Measurements from ENCODE around the gene SLC38A10. TPM values are rescaled to one million over a fixed set of nuclear protein-coding genes. Genes with fewer than 3 reads are reported as not detected.

SLC38A10 gene
- total RNA-seq, 1 experiment from 2014 or later: 43.8 TPM

- no peaks in the 10 kb centered on the region for H4K20me1 ChIP-seq (ENCODE audit: control insufficient read depth, insufficient read depth, insufficient read length)
- H3K23me2 ChIP-seq (ENCODE audit: insufficient read length, low read depth, low read length, poor library complexity, severe bottlenecking): no peaks in the 10 kb centered on the region
- H3K27ac Mint-ChIP-seq: peak overlapping the region in 1 of 3 experiments; percentile 70; a peak in 3 of 7 replicates
- no peak overlapping the region for H2BK5ac ChIP-seq (ENCODE audit: insufficient read length, low read length)
- H3K4me1 ChIP-seq (ENCODE audit: insufficient read depth, low read length): no peaks in the 10 kb centered on the region
- no CpG with 5 or more reads among the region's 28 CpGs for WGBS (ENCODE audit: extremely low coverage, insufficient read length, low lambda C conversion rate)
- H3K27me3 ChIP-seq (ENCODE audit: insufficient read depth, low read length): no peaks in the 10 kb centered on the region
- H3K27me3 Mint-ChIP-seq (ENCODE audit: low read depth): peaks cover 3% of the 10 kb centered on the region
- no peak overlapping the region for H2BK12ac ChIP-seq (ENCODE audit: insufficient read length, low read depth, low read length)
- H3K23ac ChIP-seq (ENCODE audit: insufficient read length, low read depth, low read length): no peak overlapping the region
- H2BK120ac ChIP-seq (ENCODE audit: low read depth, low read length, poor library complexity, severe bottlenecking): no peak overlapping the region
- peaks cover 6 to 12% of the 10 kb centered on the region in 2 experiments for H3K4me1 Mint-ChIP-seq
- H4K8ac ChIP-seq (replicated peaks; ENCODE audit: insufficient read length, low read depth, low read length): no peak overlapping the region
- H2AK5ac ChIP-seq (ENCODE audit: insufficient read length, low read length): no peak overlapping the region
- H3K4me3 Mint-ChIP-seq: no peak overlapping the region
- H3K36me3 Mint-ChIP-seq (ENCODE audit: insufficient read depth in 1 of 3, low read depth in 3 of 3): peaks cover 2 to 13% (median 6%) of the 10 kb centered on the region in 3 experiments; a peak in 5 of 7 replicates
- H3K9ac ChIP-seq (ENCODE audit: extremely low read depth, insufficient read length, low read length): no peak overlapping the region
- no peak overlapping the region for H3K56ac ChIP-seq (ENCODE audit: insufficient read length, low read depth, low read length)
- no peak overlapping the region for H3T11ph ChIP-seq (ENCODE audit: low read length)
- H3K27ac ChIP-seq (ENCODE audit: insufficient read length, low read depth, low read length): no peak overlapping the region
- no peak for DNase-seq
- no peak overlapping the region for H4K5ac ChIP-seq (ENCODE audit: insufficient read length, low read depth, low read length)
- no peak overlapping the region for H3K14ac ChIP-seq (ENCODE audit: insufficient read depth, low read length)
- no peaks in the 10 kb centered on the region; a peak in 1 of 5 replicates for H3K9me3 Mint-ChIP-seq
- no peak overlapping the region for H3K18ac ChIP-seq (ENCODE audit: insufficient read length, low read depth, low read length)
- H2AFZ ChIP-seq (ENCODE audit: low read length): no peak overlapping the region
- no peaks in the 10 kb centered on the region for H3K79me1 ChIP-seq (ENCODE audit: insufficient read depth, low read depth, low read length, poor library complexity, severe bottlenecking)
- no peak overlapping the region for H2BK20ac ChIP-seq (ENCODE audit: low read depth, low read length, poor library complexity, severe bottlenecking)
- no peaks in the 10 kb centered on the region for H3K79me2 ChIP-seq (ENCODE audit: insufficient read depth, low read length)
- no peak overlapping the region for H4K91ac ChIP-seq (ENCODE audit: insufficient read length, low read depth, low read length)
- no peak overlapping the region for H3K4me2 ChIP-seq (ENCODE audit: insufficient read depth, insufficient read length, low read length)
- no peaks in the 10 kb centered on the region for H3K9me3 ChIP-seq (ENCODE audit: control insufficient read depth, low read depth, low read length)
- no peak overlapping the region for H3K4ac ChIP-seq (ENCODE audit: low read depth, low read length)
- no peak for TF ChIP-seq CTCF (conservative IDR thresholded peaks at IDR 0.05)
- no peak overlapping the region for H2BK15ac ChIP-seq (ENCODE audit: low read depth, low read length)
Observed at GRCh38 chr17:81246679-81247338, 48.3 kb downstream of the SLC38A10 start.

Measured in H9 (cell line).